COLO668 (cell line): Measurements from ENCODE around the gene IL12B.
"Not testable (repeated sequence)": the region's sequence is repeated elsewhere in the genome, so short reads cannot be mapped to it uniquely, and the experiment has no call there.

ENCODE experiments used
- DNase-seq: peaks from one replicate; lab custom pipeline; 2025; ENCODE audit not compliant: unreplicated experiment; lab: John Stamatoyannopoulos, UW

Gene IL12B

GRCh38 chr5:159330131-159330800 is at the start of gene IL12B:
Gene IL12B (minus strand): TSS chr5:159330487. CDS start chr5:159326782, 3,705 bp downstream.
- DNase-seq = no peak

- no peak for DNase-seq
Measured at GRCh38 chr5:159377653-159378052, 47.4 kb upstream of the IL12B start.

GRCh38 chr5:159367866-159368265 is 37.6 kb upstream of the IL12B start:
- DNase-seq = not testable (repeated sequence)

DNA sequence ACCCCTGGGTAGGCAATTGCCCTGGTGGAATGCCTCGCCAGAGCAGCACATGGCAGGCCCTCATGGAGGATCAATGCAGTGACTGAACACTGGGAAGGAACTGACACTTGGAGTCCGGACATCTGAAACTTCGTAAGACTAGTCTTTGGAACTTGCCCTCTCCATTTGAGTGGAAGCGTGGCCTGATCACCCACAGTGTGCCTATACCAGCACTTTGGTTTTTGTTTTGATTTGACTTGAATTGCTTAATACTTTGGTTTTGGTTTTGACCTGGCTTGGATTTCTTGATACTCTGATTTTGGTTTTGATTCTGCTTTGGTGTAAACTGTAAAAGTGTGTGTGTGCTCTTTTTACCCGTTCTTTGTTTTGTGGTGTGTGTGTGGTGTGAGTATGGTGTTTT is 36.5 kb upstream of the IL12B start:
- DNase-seq = not testable (repeated sequence)

- DNase-seq = no peak
Measured at GRCh38 chr5:159362220-159362619, 31.9 kb upstream of the IL12B start.

DNA sequence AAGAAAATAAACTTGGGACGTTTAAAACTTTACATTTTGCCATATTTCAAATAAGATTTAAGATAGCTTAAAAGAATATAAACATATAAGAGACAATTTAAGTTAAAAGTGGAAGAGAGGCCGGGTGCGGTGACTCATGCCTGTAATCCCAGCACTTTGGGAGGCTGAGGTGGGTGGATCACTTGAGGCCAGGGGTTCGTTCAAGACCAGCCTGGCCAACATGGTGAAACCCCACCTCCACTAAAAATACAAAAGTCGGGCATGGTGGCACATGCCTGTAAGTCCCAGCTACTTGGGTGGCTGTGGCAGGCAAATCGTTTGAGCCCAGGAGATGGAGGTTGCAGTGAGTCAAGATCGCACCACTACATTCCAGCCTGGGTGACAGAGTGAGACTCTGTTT is 29.6 kb upstream of the IL12B start:
- DNase-seq = not testable (repeated sequence)

DNA sequence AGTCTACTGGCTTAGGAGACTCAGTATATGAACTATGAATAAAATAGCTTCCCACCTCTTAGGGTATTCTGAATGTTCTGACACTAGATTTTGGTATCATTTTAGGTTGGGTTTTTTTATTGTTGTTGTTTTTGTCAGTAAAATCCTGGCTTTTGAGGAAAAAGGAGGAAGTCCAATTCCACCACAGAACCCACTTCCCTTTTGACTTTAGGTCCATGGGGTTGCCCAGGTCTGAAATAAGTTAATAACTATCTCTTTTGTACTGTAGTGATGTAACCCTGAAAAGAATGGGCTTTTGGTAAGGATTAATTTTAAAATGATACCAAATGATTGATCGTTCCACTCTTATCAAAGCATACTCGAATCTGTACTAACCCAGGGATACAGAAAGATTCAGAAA is 29.1 kb upstream of the IL12B start:
- no peak for DNase-seq

- DNase-seq = no peak
Measured at GRCh38 chr5:159353661-159354252, 23.5 kb upstream of the IL12B start.

GRCh38 chr5:159350644-159351043 is 20.4 kb upstream of the IL12B start:
- not testable (repeated sequence) for DNase-seq

DNA sequence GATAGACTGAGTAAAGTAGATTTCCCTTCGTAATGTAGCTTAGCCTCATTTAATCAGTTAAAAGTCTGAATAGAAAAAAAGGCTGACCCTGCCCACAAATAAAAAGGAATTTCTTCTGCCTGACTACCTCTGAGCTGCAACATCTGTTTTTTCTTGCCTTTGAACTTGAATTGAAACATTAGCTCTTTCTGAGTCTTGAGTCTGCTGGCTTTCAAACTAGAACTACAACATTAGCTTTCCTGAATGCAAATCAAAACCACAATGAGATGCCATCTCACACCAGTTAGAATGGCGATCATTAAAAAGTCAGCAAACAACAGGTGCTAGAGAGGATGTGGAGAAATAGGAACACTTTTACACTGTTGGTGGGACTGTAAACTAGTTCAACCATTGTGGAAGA is 19.9 kb upstream of the IL12B start:
- not testable (repeated sequence) for DNase-seq

GRCh38 chr5:159345861-159346260 is 15.6 kb upstream of the IL12B start:
- no peak for DNase-seq

DNA sequence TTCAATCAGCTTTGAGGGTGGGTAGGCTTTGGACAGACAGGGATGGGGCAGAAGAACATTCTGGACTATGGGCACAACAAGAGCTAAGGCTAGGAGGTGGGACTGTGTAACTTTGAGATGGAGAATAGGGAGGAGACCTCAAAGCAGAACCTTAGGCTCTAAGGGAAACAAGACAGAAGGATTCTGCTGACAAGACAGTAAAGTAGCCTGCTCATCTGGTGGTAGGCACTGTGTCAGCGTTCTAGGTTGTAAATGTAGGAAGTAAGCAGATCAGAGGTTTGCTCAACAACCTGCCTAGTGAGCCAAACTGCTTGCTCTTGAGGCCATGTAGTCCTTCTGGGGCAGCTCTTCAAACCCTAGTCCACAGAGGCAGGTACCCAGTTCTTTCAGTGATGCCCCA is 15.0 kb upstream of the IL12B start:
- DNase-seq = no peak

- no peak for DNase-seq
Measured at GRCh38 chr5:159343295-159344094, 13.2 kb upstream of the IL12B start.

GRCh38 chr5:159342840-159343239 is 12.6 kb upstream of the IL12B start:
- no peak for DNase-seq

DNA sequence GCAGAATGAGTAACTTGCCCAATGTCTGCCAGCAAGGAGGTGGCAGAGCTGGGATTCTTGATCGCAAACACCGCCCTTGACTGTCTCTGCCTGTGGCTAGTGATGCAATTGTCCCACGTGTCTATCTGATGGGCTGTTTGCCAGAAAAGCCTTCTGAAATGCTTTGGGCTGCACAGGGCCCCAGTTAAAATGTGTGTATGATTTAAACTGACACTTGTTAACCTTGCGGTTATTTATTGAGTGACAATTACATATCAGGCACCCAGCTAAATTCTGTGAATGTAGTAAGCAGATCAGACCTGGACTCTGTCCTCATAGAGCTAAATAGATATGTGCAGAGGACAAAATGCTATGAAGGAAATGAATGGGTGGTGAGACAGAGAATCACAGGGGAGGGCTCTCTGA is 11.6 kb upstream of the IL12B start:
- DNase-seq = no peak

DNA sequence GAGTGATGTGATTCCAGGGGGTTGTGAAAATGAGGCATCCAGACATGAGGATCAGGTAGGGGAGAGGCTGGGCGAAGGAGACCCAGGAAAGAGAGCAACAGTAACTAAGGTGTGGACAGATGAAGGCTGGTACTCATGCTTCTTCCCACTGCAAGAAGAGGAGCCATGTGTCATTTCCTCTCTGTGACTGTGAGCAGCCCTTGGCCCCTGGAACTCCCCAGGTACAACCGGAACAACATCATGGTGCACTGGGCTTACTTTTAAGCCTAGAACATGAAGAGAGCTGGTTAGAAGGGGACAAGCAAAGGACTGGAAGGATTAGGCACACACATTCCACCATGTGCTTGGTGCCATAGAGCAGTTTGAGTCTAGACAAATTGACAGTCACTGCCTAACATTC is 10.9 kb upstream of the IL12B start:
- DNase-seq = no peak

DNA sequence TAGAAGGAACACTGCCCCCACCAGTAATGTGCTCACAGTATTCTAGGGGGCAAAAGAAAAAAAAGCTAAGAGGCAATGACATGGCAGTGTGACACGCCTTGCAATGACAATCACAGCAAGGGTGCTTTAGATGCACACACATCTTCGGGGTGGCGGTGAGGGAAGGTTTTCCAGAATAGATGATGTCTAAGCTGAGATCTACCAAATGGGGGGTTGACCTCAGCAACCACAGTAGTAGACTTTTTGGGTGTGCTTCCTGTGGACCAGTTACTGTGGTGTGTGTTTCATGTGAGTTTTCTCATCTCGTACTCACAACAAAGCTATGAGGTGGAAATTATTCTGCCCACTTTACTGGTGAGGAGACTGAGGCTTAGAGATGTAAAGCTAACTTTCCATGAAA is 10.2 kb upstream of the IL12B start:
- DNase-seq = no peak

- no peak for DNase-seq
Measured at GRCh38 chr5:159339460-159339859, 9.2 kb upstream of the IL12B start.

GRCh38 chr5:159338118-159338517 is 7.8 kb upstream of the IL12B start:
- no peak for DNase-seq

DNA sequence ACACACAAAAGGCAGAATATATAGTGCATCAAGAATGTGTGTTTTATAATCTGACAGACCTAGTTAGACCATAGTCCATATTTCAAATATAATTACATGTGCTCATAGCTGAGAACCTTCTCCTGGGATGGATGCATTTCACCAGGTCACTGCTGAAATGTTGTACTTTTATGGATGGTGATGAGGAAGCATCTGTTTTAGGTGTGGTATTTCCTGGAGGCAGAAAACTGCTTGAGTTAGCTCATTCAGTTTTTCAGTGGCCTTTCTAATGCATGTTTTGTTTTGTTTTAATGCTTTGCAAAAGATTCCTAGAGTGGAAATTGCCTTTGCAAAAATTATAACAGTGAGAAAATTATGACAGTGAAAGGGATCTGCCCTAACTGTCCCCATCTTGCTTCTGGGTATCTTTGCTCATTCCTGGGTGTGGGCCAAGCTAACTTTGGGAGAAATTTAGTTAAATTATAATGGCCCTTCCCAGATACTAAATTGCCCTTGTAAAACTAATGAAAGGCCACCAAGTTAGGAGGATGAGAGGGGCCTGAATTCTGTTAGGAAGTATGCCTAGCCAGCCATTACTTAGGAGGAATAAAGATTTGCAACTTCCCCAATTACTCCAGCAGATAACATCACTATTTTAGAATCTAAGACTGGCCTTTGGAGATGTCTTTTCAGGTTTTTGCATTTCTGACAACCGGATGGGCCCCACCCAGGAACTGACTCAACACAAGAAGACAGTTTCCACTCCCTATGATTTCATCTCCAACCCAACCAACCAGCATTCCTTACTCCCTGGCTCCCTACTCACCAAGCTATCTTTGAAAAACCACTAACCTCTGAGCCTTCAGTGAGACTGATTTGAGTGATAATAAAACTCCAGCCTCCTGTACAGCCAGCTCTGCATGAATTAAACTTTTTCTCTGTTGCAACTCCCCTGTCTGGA is 7.0 kb upstream of the IL12B start:
- no peak for DNase-seq

DNA sequence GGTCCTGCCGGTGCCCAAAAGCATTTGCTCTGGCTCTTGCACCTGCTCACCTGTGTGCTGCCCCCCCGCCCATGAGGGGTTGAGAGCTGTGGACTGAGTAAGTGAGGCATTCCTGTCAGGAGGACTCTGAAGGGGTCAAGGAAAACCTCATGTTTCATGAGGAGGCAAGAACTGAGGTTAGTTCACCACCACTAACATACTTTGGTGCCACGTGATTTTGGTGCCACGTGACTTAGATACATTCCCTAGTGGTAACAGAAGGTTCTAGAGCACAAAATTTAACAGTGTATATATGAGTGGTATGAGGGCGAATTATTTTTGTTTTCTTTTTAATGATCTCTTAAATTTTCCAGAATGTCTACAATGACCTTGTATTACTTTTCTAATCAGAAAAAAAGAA is 6.3 kb upstream of the IL12B start:
- no peak for DNase-seq
